Uterus (tissue), 4 donors: ENCODE data around the gene HOXD4. TPM values are rescaled to one million over a fixed set of nuclear protein-coding genes. Genes with fewer than 3 reads are reported as not detected.
A peak's percentile ranks its signal among the peaks of the same experiment; 100 is the strongest.

Experiments used
- DNase-seq, 2 donors: peaks; one replicate each; pipeline ENCODE4 v3.0.0-alpha.2; 2019 to 2020
- H3K27ac ChIP-seq, 2 donors: fragments of 200-600 bp; sonication (generic); 1 replicate in 1 of 2; 2 replicates in 1 of 2; pipeline ENCODE4 v1.5.1; 2016 to 2018
- H3K27me3 ChIP-seq, 2 donors: fragments of 200-600 bp; sonication (generic); one replicate each; pipeline ENCODE4 v1.5.1; 2018 to 2019; ENCODE audit warnings: control low read depth in 1 of 2
- H3K36me3 ChIP-seq, 2 donors: fragments of 200-600 bp; sonication (generic); one replicate each; pipeline ENCODE4 v1.5.1; 2019; ENCODE audit warnings: control low read depth in 1 of 2
- H3K4me1 ChIP-seq, 2 donors: fragments of 200-600 bp; sonication (generic); one replicate each; pipeline ENCODE4 v1.5.1; 2018 to 2019; ENCODE audit warnings: control low read depth in 1 of 2
- H3K4me3 ChIP-seq, 2 donors: fragments of 200-600 bp; sonication (generic); 1 replicate in 1 of 2; 2 replicates in 1 of 2; pipeline ENCODE4 v1.5.1; 2018 to 2019; ENCODE audit warnings: mild to moderate bottlenecking in 1 of 2
- H3K9me3 ChIP-seq, 2 donors: fragments of 200-600 bp; sonication (generic); one replicate each; pipeline ENCODE4 v1.5.1; 2019; ENCODE audit warnings: control low read depth in 1 of 2
- CTCF ChIP-seq, 4 experiments: fragments of 200-600 bp in 2 of 4; fragments of 450-650 bp in 2 of 4; sonication (generic) in 2 of 4; IDR thresholded peaks; one replicate each; pipeline ENCODE4 v1.5.1; 2016 to 2019; ENCODE audit warnings: antibody characterized with exemption in 4 of 4, mild to moderate bottlenecking in 2 of 4, moderate library complexity in 1 of 4
- POLR2A ChIP-seq, 2 donors: fragments of 450-650 bp; IDR thresholded peaks; one replicate each; pipeline ENCODE4 v1.6.1; 2016; ENCODE audit warnings: antibody characterized with exemption in 2 of 2, mild to moderate bottlenecking in 1 of 2, moderate library complexity in 1 of 2
- intact Hi-C: fragments of 100-400 bp; cut with DNase I; formaldehyde crosslinking; loops from one replicate; pipeline ENCODE4 v1.15.1; 2023; ENCODE audit warnings: low total_unique reads
- total RNA-seq, 4 donors: library from RNA; depleted of rRNA in 3 of 4; stranded (reverse); fragments of >200 nt in 3 of 4; gene quantifications; one replicate each; pipeline versions ENCODE4 v1.1.0 to v1.2.4, GENCODE V29; 2014 to 2023
- donor health status: DM: yes; HTN: yes; CAD: no.

Gene HOXD4
- total RNA-seq, 4 donors from 2014 or later = 6.8 to 41.6 (median 13.0) TPM

DNA sequence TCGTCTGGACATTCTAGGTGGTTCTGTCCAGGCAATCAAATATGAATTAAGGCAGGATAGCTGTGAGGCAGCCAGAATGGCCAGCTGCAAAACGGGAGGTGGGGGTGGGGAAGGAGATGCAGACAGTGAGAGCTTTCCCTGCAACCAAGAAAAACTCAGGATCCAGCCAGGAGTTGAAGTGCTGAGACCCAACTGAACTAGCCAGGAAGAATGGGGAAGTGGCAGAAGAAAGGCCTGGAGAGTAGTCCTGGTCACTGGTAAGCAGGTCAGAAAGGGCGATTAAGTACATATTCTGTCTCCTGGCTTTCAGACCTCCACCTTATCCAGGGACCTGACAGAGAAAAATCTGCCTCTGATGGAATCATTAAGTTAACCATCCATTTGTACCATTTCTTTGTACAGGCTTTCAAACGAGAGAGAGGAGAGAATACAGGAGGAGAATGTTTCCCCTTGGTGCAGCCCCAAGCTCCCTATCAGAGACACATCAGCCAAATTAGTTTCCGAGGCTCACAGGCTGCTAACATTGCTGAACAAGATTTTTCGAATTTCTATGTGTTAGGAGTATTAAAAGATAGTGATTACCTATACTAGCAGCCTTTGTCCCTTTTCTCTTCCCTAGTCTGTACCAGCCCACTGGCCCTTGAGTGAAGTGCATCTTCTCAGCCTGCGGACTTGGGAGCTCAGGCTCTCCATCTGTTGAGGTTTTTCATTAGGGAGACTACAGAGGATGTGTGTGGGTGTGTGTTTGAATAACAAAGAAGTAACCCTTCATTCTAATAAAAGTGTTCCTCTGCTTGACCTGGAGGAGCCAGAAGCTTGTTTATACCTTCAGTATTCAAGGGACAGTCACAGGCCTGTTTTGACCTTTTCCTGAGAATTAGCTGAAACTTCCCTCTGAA, 24.6 kb downstream of the HOXD4 start:
- Histone ChIP-seq H3K27ac (peak overlapping the region; percentile 75 to 83), H3K9me3 (no peaks in the 10 kb centered on the region), H3K36me3 (no peaks in the 10 kb centered on the region), H3K4me3 (no peak overlapping the region), H3K27me3 (no peaks in the 10 kb centered on the region), H3K4me1 (no peaks in the 10 kb centered on the region)
- TF ChIP-seq CTCF (IDR thresholded peaks at IDR 0.05) (no peak), POLR2A (IDR thresholded peaks at IDR 0.05) (no peak)
- peak in 1 of 2 donors; percentile 26 for DNase-seq
- intact Hi-C loops = no loop called here

DNA sequence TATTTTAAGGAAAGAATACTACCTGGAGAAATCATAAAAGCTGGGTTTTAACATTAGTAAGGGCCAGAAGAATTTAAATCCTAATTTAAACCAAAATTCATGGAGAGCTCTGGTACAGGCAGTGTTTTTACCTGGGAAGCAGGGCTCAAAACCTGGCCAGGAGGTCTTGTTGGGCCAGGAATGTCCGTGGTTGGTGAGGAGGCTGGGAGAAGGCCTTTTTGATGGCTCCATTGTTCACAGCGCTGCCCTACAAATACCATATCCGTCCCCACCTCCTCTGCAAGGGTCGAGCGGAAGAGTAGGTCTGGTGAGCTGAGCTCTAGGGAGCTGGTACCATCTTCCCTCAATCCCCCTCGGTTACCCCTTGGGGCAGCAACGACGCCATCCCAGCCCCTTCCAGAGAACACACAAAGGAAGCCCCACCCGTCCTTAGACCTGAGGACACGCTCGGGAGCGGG, 26.3 kb downstream of the HOXD4 start:
- no peaks in the 10 kb centered on the region for H3K4me1 ChIP-seq
- no peaks in the 10 kb centered on the region for H3K36me3 ChIP-seq
- H3K27ac ChIP-seq = peak overlapping the region; percentile 76 to 78
- H3K9me3 ChIP-seq = no peaks in the 10 kb centered on the region
- H3K27me3 ChIP-seq = no peaks in the 10 kb centered on the region
- intact Hi-C loops = no loop called here
- DNase-seq = no peak
- TF ChIP-seq CTCF (IDR thresholded peaks at IDR 0.05) (no peak), POLR2A (IDR thresholded peaks at IDR 0.05) (no peak)
- H3K4me3 ChIP-seq = peak overlapping the region in 1 of 2 donors; percentile 31

DNA sequence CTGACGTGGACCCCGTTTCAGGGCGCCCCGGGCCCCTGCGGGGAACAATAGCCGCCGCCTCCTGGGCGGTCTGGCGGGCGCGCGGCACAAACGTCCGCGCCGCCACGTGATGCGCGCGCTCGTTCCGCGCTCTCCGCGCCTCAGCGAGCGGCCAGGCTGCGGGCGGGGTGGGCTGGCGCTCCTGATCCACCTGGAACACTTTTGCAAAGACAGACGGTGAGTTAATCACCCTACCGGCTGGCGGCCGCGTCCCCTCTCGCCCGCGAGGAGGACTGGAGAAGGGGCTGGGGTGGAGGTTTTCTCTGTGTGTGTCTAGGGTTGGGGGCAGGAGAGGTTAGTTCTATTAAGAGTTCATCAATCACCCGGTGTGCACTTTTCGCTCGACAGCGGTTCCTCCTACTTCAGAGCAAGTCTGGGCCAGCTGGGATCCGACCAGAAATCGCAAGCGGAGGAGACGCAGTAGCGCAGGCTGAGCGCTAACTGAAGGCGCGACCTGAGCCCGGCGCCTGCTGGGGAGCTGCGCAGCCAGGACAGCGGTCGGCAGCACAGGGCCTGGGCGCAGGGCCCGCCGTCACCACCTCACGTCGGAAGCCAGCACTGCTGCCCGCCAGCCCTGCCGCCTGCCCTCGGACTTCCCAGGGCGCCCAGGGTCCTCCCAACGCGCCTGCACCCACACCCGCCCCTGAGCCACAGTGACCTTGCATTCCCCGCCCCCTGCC, 26.8 kb downstream of the HOXD4 start:
- intact Hi-C loops = no loop called here
- Histone ChIP-seq H3K27me3 (no peaks in the 10 kb centered on the region), H3K4me1 (no peaks in the 10 kb centered on the region), H3K36me3 (no peaks in the 10 kb centered on the region), H3K9me3 (no peaks in the 10 kb centered on the region), H3K4me3 (peak overlapping the region; percentile 16 to 31), H3K27ac (peak overlapping the region; percentile 76 to 78)
- no peak for TF ChIP-seq CTCF (IDR thresholded peaks at IDR 0.05)
- no peak for TF ChIP-seq POLR2A (IDR thresholded peaks at IDR 0.05)
- peak; percentile 46 to 62 for DNase-seq

DNA sequence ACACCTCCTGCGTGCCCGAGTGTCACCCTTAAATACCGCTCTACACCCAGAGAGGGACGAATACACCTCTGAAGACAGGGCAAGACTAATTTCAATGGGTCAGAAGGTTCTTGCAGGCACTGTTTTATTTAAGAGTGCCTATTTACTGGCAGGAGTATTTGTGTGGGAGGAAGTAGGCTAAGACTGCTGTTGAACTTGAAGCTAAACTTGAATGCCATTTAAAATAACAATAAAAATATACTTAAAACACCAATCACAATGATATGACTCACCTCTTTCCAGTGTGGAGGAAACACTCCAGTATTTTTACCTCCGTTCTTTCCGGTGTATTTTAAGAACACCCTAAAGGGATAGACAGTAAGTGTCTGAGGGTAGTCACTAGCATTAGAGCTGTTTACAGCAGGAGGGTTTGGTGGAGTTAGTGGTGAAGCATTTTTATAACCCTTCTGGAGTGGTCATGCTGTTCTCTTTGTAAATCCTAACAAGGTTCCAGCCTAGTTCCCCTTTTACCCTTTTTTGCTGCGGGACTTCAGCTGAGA, 27.5 kb downstream of the HOXD4 start:
- H3K27ac ChIP-seq = peak overlapping the region; percentile 76 to 78
- H3K9me3 ChIP-seq = no peaks in the 10 kb centered on the region
- no peaks in the 10 kb centered on the region for H3K36me3 ChIP-seq
- no peaks in the 10 kb centered on the region for H3K4me1 ChIP-seq
- H3K27me3 ChIP-seq = no peaks in the 10 kb centered on the region
- peak overlapping the region; percentile 16 to 31 for H3K4me3 ChIP-seq
- intact Hi-C loops = no loop called here
- TF ChIP-seq POLR2A (IDR thresholded peaks at IDR 0.05) (no peak), CTCF (IDR thresholded peaks at IDR 0.05) (no peak)
- no peak for DNase-seq
